A673 (cell line): ENCODE data around the gene C19orf53. TPM values are rescaled to one million over a fixed set of nuclear protein-coding genes. Genes with fewer than 3 reads are reported as not detected.

Experiments used
- Bru-seq: library from RNA; stranded (reverse); fragments of 400-500 nt; gene quantifications from one replicate; lab custom pipeline; 2021; lab: Mats Ljungman, UMichigan
- BruChase-seq, 2 experiments: library from RNA; stranded (reverse); fragments of 400-500 nt; gene quantifications; one replicate each; lab custom pipeline; 2021; lab: Mats Ljungman, UMichigan
- BruUV-seq: library from RNA; stranded (reverse); fragments of 400-500 nt; replicated peaks from 2 replicates; lab custom pipeline; 2021; lab: Mats Ljungman, UMichigan
- CTCF ChIA-PET: fragments of 300-600 bp; sonication (Branson Sonifier 250); formaldehyde crosslinking; loops from one replicate; lab custom pipeline; 2022; ENCODE audit warnings: antibody characterized with exemption; lab: Charles Lee
- POLR2A ChIA-PET: fragments of 300-600 bp; sonication (Branson Sonifier 250); formaldehyde crosslinking; loops from one replicate; lab custom pipeline; 2022; ENCODE audit warnings: antibody characterized with exemption; ENCODE audit not compliant: low non-redundant PET; lab: Charles Lee
- DNase-seq: peaks from one replicate; pipeline ENCODE4 v3.0.0-alpha.2; 2015; ENCODE audit warnings: low spot score
- H3K27ac ChIP-seq: fragments of 200-600 bp; sonication (generic); 2 replicates; pipeline ENCODE4 v1.5.1; 2016; ENCODE audit warnings: mixed run types, low read depth, mild to moderate bottlenecking, mixed read lengths, antibody characterized with exemption, low read length; ENCODE audit not compliant: poor library complexity, severe bottlenecking
- H3K27me3 ChIP-seq: fragments of 200-600 bp; sonication (generic); replicated peaks from 2 replicates; pipeline ENCODE4 v1.6.1; 2017; ENCODE audit warnings: mixed run types, low read depth, mild to moderate bottlenecking, mixed read lengths, antibody characterized with exemption, low read length; ENCODE audit not compliant: insufficient read depth, poor library complexity
- H3K36me3 ChIP-seq: fragments of 200-600 bp; sonication (generic); 2 replicates; pipeline ENCODE4 v1.6.1; 2016; ENCODE audit warnings: mixed run types, mild to moderate bottlenecking, mixed read lengths, antibody characterized with exemption, low read length; ENCODE audit not compliant: insufficient read depth, poor library complexity, severe bottlenecking
- H3K4me1 ChIP-seq: fragments of 200-600 bp; sonication (generic); 2 replicates; pipeline ENCODE4 v1.6.1; 2017; ENCODE audit warnings: mixed run types, mild to moderate bottlenecking, mixed read lengths, antibody characterized with exemption, low read length; ENCODE audit not compliant: insufficient read depth, poor library complexity, severe bottlenecking
- H3K4me3 ChIP-seq: fragments of 200-600 bp; sonication (generic); 2 replicates; pipeline ENCODE4 v1.5.1; 2016; ENCODE audit warnings: low read depth, mixed run types, mild to moderate bottlenecking, mixed read lengths, low read length; ENCODE audit not compliant: poor library complexity, severe bottlenecking
- H3K9me3 ChIP-seq: fragments of 200-600 bp; sonication (generic); 2 replicates; pipeline ENCODE4 v1.6.1; 2016; ENCODE audit warnings: mixed run types, low read depth, mild to moderate bottlenecking, mixed read lengths, antibody characterized with exemption, low read length; ENCODE audit not compliant: poor library complexity, severe bottlenecking
- CTCF ChIP-seq: fragments of 300-800, 200-600 bp; sonication (generic); conservative IDR thresholded peaks from 2 replicates; pipeline ENCODE4 v1.5.1; 2017; ENCODE audit warnings: low read depth, mild to moderate bottlenecking, antibody characterized with exemption, low read length, moderate library complexity, mixed read lengths
- EZH2 ChIP-seq: fragments of 200-600 bp; sonication (generic); IDR thresholded peaks from 2 replicates; pipeline ENCODE4 v1.6.1; 2017; ENCODE audit warnings: borderline replicate concordance, low read depth, mild to moderate bottlenecking, mixed read lengths, antibody characterized with exemption, low read length; ENCODE audit not compliant: poor library complexity, severe bottlenecking
- intact Hi-C: fragments of 100-400 bp; cut with micrococcal nuclease; formaldehyde crosslinking; loops from one replicate; pipeline ENCODE4 v1.10.0; 2022; ENCODE audit not compliant: unreplicated experiment
- long read RNA-seq: library from polyadenylated mRNA; stranded (forward); transcript quantifications from one replicate; pipeline ENCODE4 v2.0.0, GENCODE V29; 2022
- total RNA-seq: library from RNA; stranded (reverse); gene quantifications from 2 replicates; pipeline ENCODE4 v1.2.3, GENCODE V29; 2021

C19orf53 gene
- 137 and 140 TPM in 2 replicates for total RNA-seq
- Bru-seq, nascent RNA, result percentile 87 among the genes with signal in this experiment
- percentile 80 among the genes with signal in this experiment for BruChase-seq, experiment 1, labeled RNA remaining after a 2-hour chase
- BruChase-seq, experiment 2, labeled RNA remaining after a 6-hour chase, result percentile 87 among the genes with signal in this experiment
- long read RNA-seq, transcript C19orf53-202 (3 exons, 873 nt), result major isoform, 156 of 162 reads
- long read RNA-seq, partial matches to known transcripts, result 0 of 162 reads
- long read RNA-seq, other reads (novel, unspliced or antisense), result 2 of 162 reads

- intact Hi-C loops, result loop anchor here (1.0 kb wide), 1 partner anchor 9 kb away; no protein-coding TSS in a partner anchor
- CTCF ChIA-PET, result interaction anchor here (0.6 to 1.6 kb wide), 4 partner anchors 88 to 640 kb away, joined by 3 to 11 read pairs (median 4); no protein-coding TSS in a partner anchor
- Histone ChIP-seq H3K4me1 (peaks cover 6% of the 10 kb centered on the region), H3K36me3 (peaks cover 41% of the 10 kb centered on the region), H3K9me3 (no peaks in the 10 kb centered on the region), H3K27me3 (no peaks in the 10 kb centered on the region), H3K4me3 (peak within 1 kb of the TSS; percentile 95), H3K27ac (peak within 1 kb of the TSS; percentile 92)
- peak; percentile 94 for DNase-seq
- POLR2A ChIA-PET, result interaction anchor here (0.6 kb wide), 2 partner anchors 50 to 52 kb away, joined by 3 to 4 read pairs; no protein-coding TSS in a partner anchor
- no TSS peak for BruUV-seq
- TF ChIP-seq CTCF (no peak), EZH2 (no peak)
Observed at GRCh38 chr19:13774217-13775191, at the start of gene C19orf53. TSS of gene C19orf53 (plus strand) at chr19:13774456. CDS start at chr19:13774478, 22 bp downstream.

GRCh38 chr19:13726323-13726722 lies 47.9 kb upstream of the C19orf53 start:
- no peaks in the 10 kb centered on the region for H3K27me3 ChIP-seq
- ChIA-PET CTCF (no interaction called here), POLR2A (no interaction called here)
- no peak for DNase-seq
- H3K27ac ChIP-seq, result no peak overlapping the region
- no peak overlapping the region for H3K4me3 ChIP-seq
- no TSS peak for BruUV-seq
- TF ChIP-seq EZH2 (no peak), CTCF (no peak)
- intact Hi-C loops, result no loop called here
- H3K36me3 ChIP-seq, result no peaks in the 10 kb centered on the region
- H3K9me3 ChIP-seq, result no peaks in the 10 kb centered on the region
- H3K4me1 ChIP-seq, result peaks cover 17% of the 10 kb centered on the region

GRCh38 chr19:13727798-13728197 lies 46.5 kb upstream of the C19orf53 start:
- no peak overlapping the region for H3K27ac ChIP-seq
- BruUV-seq, result no TSS peak
- ChIA-PET POLR2A (no interaction called here), CTCF (no interaction called here)
- no peaks in the 10 kb centered on the region for H3K27me3 ChIP-seq
- DNase-seq, result peak; percentile 27
- TF ChIP-seq CTCF, result no peak
- no peak for TF ChIP-seq EZH2
- H3K36me3 ChIP-seq, result no peaks in the 10 kb centered on the region
- H3K4me3 ChIP-seq, result no peak overlapping the region
- intact Hi-C loops, result no loop called here
- peaks cover 22% of the 10 kb centered on the region for H3K4me1 ChIP-seq
- H3K9me3 ChIP-seq, result no peaks in the 10 kb centered on the region
